MG63 (cell line): ENCODE data around the gene ADAMTS2. TPM values are rescaled to one million over a fixed set of nuclear protein-coding genes. Genes with fewer than 3 reads are reported as not detected.
"Not testable (repeated sequence)": the region's sequence is repeated elsewhere in the genome, so short reads cannot be mapped to it uniquely, and the experiment has no call there.

Experiments
- DNase-seq: peaks from one replicate; pipeline ENCODE4 v3.0.0-alpha.2; 2020
- H3K27me3 ChIP-seq: fragments of 250-450 bp; sonication (Bioruptor Pico); 2 replicates; pipeline ENCODE4 v1.5.1; 2020; ENCODE audit warnings: mild to moderate bottlenecking, moderate library complexity
- H3K36me3 ChIP-seq: fragments of 250-450 bp; sonication (Bioruptor Pico); 2 replicates; pipeline ENCODE4 v1.5.1; 2020; ENCODE audit warnings: mild to moderate bottlenecking, moderate library complexity
- H3K4me3 ChIP-seq: fragments of 250-450 bp; sonication (Bioruptor Pico); 2 replicates; pipeline ENCODE4 v1.5.1; 2020; ENCODE audit warnings: mild to moderate bottlenecking, moderate library complexity
- H3K9me3 ChIP-seq: fragments of 250-450 bp; sonication (Bioruptor Pico); 2 replicates; pipeline ENCODE4 v1.5.1; 2020; ENCODE audit warnings: mild to moderate bottlenecking, moderate library complexity
- total RNA-seq: library from RNA; depleted of rRNA; stranded (reverse); fragments of >200 nt; shearing (Covaris generic); gene quantifications from 2 replicates; pipeline ENCODE4 v1.2.3, GENCODE V29; 2014; ENCODE audit warnings: low replicate concordance

The ADAMTS2 gene
- total RNA-seq, 1 experiment from 2014 or later, result 141 TPM

DNA sequence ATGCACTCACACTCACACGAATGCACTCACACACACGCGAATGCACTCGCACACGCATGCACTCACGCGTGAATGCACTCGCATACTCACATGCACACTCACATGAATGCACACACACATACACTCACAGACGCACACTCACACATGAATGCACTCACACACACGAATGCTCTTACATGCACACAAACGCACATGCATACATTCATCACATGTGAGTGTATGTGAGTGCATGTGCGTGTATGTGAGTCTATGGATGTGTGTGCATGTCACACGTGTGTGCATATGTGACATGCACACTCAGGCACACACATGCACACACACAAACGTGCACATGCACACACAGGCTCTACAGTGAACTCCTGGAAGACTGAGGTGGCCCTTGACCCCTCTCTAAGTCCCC is 121.7 kb downstream of the ADAMTS2 start:
- no peak for DNase-seq
- Histone ChIP-seq H3K36me3 (peaks cover 59% of the 10 kb centered on the region), H3K27me3 (no peaks in the 10 kb centered on the region), H3K9me3 (no peaks in the 10 kb centered on the region), H3K4me3 (no peak overlapping the region)

DNA sequence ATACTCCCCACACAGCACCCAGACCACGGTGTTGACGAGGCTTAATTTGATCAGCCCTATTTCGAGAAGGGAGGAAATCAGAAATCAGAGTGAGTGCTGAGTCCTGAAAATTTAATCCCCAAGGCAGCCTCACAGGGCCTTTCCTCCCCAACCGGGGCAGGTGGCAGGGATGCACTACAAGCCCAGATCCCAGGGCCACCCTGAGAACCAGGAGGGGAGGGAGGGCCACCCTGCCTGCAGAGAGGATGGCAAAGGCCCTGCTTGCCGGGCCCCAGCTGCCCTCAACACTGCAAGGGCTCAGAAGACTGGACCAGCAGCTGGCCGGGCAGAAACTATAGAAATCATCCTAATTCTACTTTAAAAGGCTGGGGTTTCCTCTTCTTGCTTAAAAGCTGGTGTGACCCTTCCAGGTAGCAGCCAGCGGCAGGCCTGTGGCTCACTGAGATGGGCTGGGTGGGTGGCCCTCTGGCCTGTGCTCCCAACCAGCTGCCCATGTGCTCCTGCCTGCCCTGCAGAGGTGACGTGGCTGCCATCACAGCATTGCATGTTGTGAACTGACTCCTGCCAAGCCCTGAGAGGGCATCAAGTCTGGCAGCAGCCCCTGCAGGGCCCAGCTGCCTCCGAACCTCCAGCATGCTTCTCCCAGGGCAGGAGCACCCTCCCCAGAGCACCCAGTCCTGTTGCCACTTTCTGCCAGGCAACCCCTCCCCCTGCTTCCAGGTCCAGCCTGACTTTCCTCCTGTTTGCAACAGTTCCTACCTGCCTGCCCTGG is 122.8 kb downstream of the ADAMTS2 start:
- Histone ChIP-seq H3K36me3 (peaks cover 56% of the 10 kb centered on the region), H3K9me3 (no peaks in the 10 kb centered on the region), H3K27me3 (no peaks in the 10 kb centered on the region), H3K4me3 (no peak overlapping the region)
- DNase-seq, result no peak

- no peak overlapping the region for H3K4me3 ChIP-seq
- no peak for DNase-seq
- H3K27me3 ChIP-seq, result no peaks in the 10 kb centered on the region
- no peaks in the 10 kb centered on the region for H3K9me3 ChIP-seq
- peaks cover 58% of the 10 kb centered on the region for H3K36me3 ChIP-seq
Observed at GRCh38 chr5:179221877-179222220, 123.4 kb downstream of the ADAMTS2 start.

- no peak for DNase-seq
- H3K36me3 ChIP-seq, result peaks cover 54% of the 10 kb centered on the region
- no peak overlapping the region for H3K4me3 ChIP-seq
- no peaks in the 10 kb centered on the region for H3K27me3 ChIP-seq
- H3K9me3 ChIP-seq, result no peaks in the 10 kb centered on the region
Observed at GRCh38 chr5:179221196-179221876, 123.9 kb downstream of the ADAMTS2 start.

DNA sequence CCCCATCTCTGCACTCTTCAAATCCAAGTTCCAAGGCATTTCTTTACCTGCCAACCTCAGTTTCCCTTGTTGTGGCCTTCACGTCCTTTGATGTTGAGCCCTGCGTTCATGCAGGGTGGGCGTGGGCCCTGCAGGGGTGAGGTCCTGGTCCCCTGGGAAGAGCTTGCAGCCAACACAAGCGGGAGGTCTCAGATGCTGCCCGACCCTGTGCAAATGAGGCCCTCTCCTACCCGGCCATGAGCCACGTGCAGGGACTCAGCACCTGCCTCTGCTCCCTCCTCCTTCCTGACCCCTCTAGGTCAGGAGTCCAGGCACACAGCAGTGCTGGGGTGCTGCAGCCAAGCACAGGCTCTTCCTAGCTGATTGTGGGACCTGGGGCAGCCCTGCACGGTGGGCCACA is 124.5 kb downstream of the ADAMTS2 start:
- H3K27me3 ChIP-seq, result no peaks in the 10 kb centered on the region
- peaks cover 56% of the 10 kb centered on the region for H3K36me3 ChIP-seq
- DNase-seq, result no peak
- H3K9me3 ChIP-seq, result no peaks in the 10 kb centered on the region
- no peak overlapping the region for H3K4me3 ChIP-seq

GRCh38 chr5:179219661-179220620 is 125.3 kb downstream of the ADAMTS2 start:
- no peaks in the 10 kb centered on the region; the same call in 1 of the 2 replicates for H3K9me3 ChIP-seq
- H3K27me3 ChIP-seq, result no peaks in the 10 kb centered on the region
- DNase-seq, result no peak
- no peak overlapping the region for H3K4me3 ChIP-seq
- H3K36me3 ChIP-seq, result peaks cover 56% of the 10 kb centered on the region

DNA sequence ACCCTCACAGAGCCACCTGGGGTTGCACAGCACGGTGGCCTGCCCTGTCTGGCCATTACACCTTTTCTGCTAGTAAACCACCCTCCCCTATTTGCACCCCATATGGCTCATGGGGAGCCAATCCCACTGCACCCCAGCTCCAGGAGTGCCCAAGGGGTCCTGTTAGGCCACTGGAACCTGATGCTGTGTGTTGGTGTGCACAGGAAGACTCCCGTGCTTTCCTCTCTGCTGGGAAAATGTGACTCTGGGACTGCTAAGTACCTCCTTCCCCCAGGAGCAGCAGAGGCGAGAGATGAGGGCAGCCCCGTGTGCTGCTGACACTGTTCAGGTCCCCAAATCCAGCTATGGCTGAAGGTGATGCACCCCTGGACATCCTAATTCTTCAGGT is 126.3 kb downstream of the ADAMTS2 start:
- Histone ChIP-seq H3K27me3 (no peaks in the 10 kb centered on the region), H3K9me3 (no peaks in the 10 kb centered on the region; the same call in 1 of the 2 replicates), H3K36me3 (peaks cover 47% of the 10 kb centered on the region), H3K4me3 (no peak overlapping the region)
- no peak for DNase-seq

DNA sequence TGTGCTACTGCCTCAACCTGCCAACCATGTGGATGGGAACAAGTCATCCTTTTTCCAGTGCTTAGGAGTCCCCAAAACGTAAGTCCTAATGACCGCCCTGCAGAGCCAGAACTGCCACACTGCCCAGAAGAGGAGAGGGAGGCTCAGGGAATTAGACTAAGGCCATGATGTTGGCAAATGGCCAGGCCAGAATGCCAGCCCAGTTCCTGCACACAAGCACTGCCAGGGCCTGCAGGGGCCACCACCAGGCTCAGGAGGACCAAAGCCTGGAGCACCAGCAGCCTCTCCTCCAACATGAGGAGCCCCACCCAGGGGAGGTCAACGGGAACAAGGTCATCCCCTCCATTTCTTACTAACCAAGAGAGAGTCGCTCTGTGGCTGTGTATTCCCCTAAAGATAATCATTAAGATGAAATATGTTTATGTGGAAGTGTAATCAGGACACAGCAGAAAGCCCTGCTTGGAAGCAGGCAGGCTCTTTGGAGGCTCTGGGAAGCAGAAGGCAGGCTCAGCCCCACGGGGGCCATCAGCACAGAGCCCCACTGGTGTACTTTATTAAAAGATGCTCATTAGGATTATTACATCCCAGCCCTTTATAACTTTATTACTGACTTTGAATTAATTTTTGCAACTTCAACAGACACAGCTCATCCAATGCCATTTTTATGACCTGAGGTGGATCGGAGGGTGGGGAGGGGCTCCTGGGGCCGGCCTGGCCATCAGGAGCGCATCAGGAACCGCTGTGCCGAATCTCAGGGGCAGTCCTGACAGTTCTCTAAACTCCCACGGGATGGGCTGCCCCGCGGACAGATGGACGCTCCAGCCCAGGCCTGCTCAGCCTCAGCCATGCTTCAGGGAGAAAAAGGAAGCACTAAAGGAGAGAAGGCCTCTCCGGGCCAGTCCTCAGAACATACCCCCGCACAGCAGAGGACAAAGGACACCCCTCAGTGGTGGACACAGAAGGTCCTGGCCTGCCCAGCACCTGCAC is 127.0 kb downstream of the ADAMTS2 start:
- no peaks in the 10 kb centered on the region for H3K27me3 ChIP-seq
- H3K9me3 ChIP-seq, result no peaks in the 10 kb centered on the region; the same call in 1 of the 2 replicates
- no peak overlapping the region for H3K4me3 ChIP-seq
- H3K36me3 ChIP-seq, result peaks cover 43% of the 10 kb centered on the region
- peak; percentile 54 for DNase-seq

DNA sequence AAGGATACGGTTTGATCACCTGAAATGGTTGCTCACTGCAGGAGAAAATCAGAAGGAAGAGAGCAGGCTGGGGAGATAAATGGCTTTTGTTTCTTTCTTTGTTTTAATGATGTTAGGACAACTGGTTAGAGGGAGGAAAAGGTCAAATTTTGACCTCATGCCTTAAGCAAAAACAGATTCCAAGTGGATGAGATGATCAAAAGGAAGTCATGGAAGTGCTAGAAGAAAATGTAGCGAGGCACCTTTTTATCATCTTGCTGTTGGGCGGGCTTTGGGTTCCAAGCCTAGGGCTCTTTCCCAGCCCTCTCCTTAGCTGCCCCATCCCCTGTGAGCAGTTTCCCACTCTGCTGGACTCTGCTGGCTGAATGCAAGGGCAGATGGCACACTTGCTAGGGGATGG is 127.9 kb downstream of the ADAMTS2 start:
- DNase-seq, result no peak
- Histone ChIP-seq H3K4me3 (no peak overlapping the region), H3K36me3 (peaks cover 41% of the 10 kb centered on the region), H3K9me3 (no peaks in the 10 kb centered on the region; the same call in 1 of the 2 replicates), H3K27me3 (no peaks in the 10 kb centered on the region)

GRCh38 chr5:179216381-179216780 is 128.9 kb downstream of the ADAMTS2 start:
- H3K4me3 ChIP-seq, DNase-seq, H3K9me3 ChIP-seq: not testable (repeated sequence)

GRCh38 chr5:179215576-179215975 is 129.7 kb downstream of the ADAMTS2 start:
- Histone ChIP-seq H3K27me3 (no peaks in the 10 kb centered on the region), H3K36me3 (peaks cover 45% of the 10 kb centered on the region), H3K4me3 (no peak overlapping the region), H3K9me3 (no peaks in the 10 kb centered on the region; the same call in 1 of the 2 replicates)
- no peak for DNase-seq

More at GRCh38 chr5:179216381-179216780, 128.9 kb downstream of the ADAMTS2 start:
- not testable (repeated sequence) for H3K27me3 ChIP-seq
- H3K36me3 ChIP-seq, result peaks cover 41% of the 10 kb centered on the region

GRCh38 chr5:179214678-179215077 is 130.6 kb downstream of the ADAMTS2 start:
- no peak for DNase-seq
- H3K9me3 ChIP-seq, result no peaks in the 10 kb centered on the region; the same call in 1 of the 2 replicates
- peaks cover 50% of the 10 kb centered on the region for H3K36me3 ChIP-seq
- H3K27me3 ChIP-seq, result no peaks in the 10 kb centered on the region
- no peak overlapping the region for H3K4me3 ChIP-seq

DNA sequence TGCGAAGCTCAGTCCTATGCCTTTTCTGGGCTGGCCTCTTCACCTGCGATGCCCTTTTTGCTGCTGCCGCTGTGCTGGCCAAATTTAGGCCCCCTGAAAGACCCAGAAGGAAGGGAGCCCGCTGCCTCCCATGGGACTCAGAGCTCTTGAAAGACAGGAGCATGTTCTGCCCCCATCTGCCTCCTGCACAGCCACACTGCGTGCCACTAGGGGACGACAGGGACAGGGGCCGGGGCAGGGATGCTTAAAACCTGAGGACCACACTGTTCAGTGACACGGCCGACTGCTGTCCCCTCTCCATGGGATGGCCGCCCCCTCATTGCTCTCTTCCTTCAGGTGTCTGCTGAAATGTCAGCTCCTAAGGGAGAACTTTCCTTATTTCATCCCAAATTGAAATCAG is 132.4 kb downstream of the ADAMTS2 start:
- H3K27me3 ChIP-seq, result no peaks in the 10 kb centered on the region
- no peak overlapping the region for H3K4me3 ChIP-seq
- no peaks in the 10 kb centered on the region; the same call in 1 of the 2 replicates for H3K9me3 ChIP-seq
- H3K36me3 ChIP-seq, result peaks cover 54% of the 10 kb centered on the region
- no peak for DNase-seq

GRCh38 chr5:179211631-179212030 is 133.6 kb downstream of the ADAMTS2 start:
- Histone ChIP-seq H3K36me3 (peaks cover 55% of the 10 kb centered on the region), H3K4me3 (no peak overlapping the region), H3K27me3 (no peaks in the 10 kb centered on the region), H3K9me3 (no peaks in the 10 kb centered on the region; the same call in 1 of the 2 replicates)
- DNase-seq, result peak; percentile 42

- no peak overlapping the region for H3K4me3 ChIP-seq
- peak; percentile 45 for DNase-seq
- H3K36me3 ChIP-seq, result peaks cover 60% of the 10 kb centered on the region
- H3K27me3 ChIP-seq, result no peaks in the 10 kb centered on the region
- H3K9me3 ChIP-seq, result no peaks in the 10 kb centered on the region; the same call in 1 of the 2 replicates
Observed at GRCh38 chr5:179211068-179211467, 134.2 kb downstream of the ADAMTS2 start.

DNA sequence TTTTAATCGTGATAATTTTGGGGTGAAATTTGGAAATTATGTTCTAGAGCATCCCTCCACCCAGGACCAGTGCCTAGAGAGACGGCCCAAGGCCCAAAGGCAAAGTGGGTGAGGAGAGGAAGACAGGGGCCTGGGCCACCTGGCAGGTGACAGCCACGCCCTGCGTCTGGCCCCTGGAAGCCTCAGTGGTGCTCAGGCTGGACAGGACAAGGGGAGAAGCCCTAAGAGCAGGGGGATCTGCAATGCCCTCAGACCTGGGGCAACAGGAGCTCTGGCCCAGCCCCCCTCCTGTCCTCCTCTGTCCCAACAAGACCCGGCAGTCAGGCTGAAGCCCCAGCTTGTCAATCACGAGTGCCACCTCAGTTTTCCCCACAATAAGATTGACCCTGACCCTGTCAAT is 134.8 kb downstream of the ADAMTS2 start:
- no peak for DNase-seq
- H3K36me3 ChIP-seq, result peaks cover 62% of the 10 kb centered on the region
- H3K9me3 ChIP-seq, result no peaks in the 10 kb centered on the region; the same call in 1 of the 2 replicates
- H3K4me3 ChIP-seq, result no peak overlapping the region
- no peaks in the 10 kb centered on the region for H3K27me3 ChIP-seq
